ENCODE measurements around the gene SACS.

- TF ChIP-seq CTCF (IDR thresholded peaks at IDR 0.05; ENCODE audit: borderline replicate concordance, extremely low read depth, low read length, poor library complexity, severe bottlenecking) = no peak
- TF ChIP-seq EZH2 (IDR thresholded peaks at IDR 0.05; ENCODE audit: borderline replicate concordance, low read depth, low read length, severe bottlenecking) = no peak
These were observed 22.1 kb upstream of the SACS start for GRCh38 chr13:23455401-23456185.
